Chondrocyte (in vitro differentiated cells): ENCODE results near the gene STK32C. TPM values are rescaled to one million over a fixed set of nuclear protein-coding genes. Genes with fewer than 3 reads are reported as not detected.

Experiments
- DNase-seq: peaks from one replicate; pipeline ENCODE4 v3.0.0; 2021; ENCODE audit warnings: mixed read lengths, low spot score
- H3K27ac Mint-ChIP-seq: one replicate; pipeline ENCODE4 v1.8.0; 2021; ENCODE audit warnings: mild to moderate bottlenecking, moderate library complexity, mixed read lengths; ENCODE audit not compliant: unreplicated experiment
- H3K27me3 Mint-ChIP-seq: 2 replicates; pipeline ENCODE4 v1.8.0; 2021; ENCODE audit warnings: low read depth, mixed read lengths
- H3K36me3 Mint-ChIP-seq: 2 replicates; pipeline ENCODE4 v1.8.0; 2021; ENCODE audit warnings: low read depth, mixed read lengths
- H3K4me1 Mint-ChIP-seq: 2 replicates; pipeline ENCODE4 v1.8.0; 2021; ENCODE audit warnings: low read depth, mild to moderate bottlenecking, mixed read lengths
- H3K4me3 Mint-ChIP-seq: one replicate; pipeline ENCODE4 v1.8.0; 2021; ENCODE audit warnings: mild to moderate bottlenecking, moderate library complexity, mixed read lengths; ENCODE audit not compliant: unreplicated experiment
- H3K9me3 Mint-ChIP-seq: 2 replicates; pipeline ENCODE4 v1.8.0; 2021; ENCODE audit warnings: low read depth, mixed read lengths
- CTCF ChIP-seq: fragments of 200-600 bp; sonication (generic); IDR thresholded peaks from 2 replicates; pipeline ENCODE4 v1.5.0; 2021; ENCODE audit warnings: antibody characterized with exemption, mild to moderate bottlenecking, moderate library complexity
- total RNA-seq: library from RNA; stranded (reverse); gene quantifications from 3 replicates; pipeline ENCODE4 v1.2.1, GENCODE V29; 2021

STK32C gene
- total RNA-seq, 1 donor from 2014 or later: 17.9 TPM

GRCh38 chr10:132196178-132197113 lies 111.3 kb downstream of the STK32C start:
- H3K36me3 Mint-ChIP-seq: peaks cover 8% of the 10 kb centered on the region
- H3K27me3 Mint-ChIP-seq: no peaks in the 10 kb centered on the region
- no peaks in the 10 kb centered on the region for H3K9me3 Mint-ChIP-seq
- H3K4me3 Mint-ChIP-seq: no peak overlapping the region
- H3K27ac Mint-ChIP-seq: no peak overlapping the region
- DNase-seq: peak; percentile 81
- peaks cover 3% of the 10 kb centered on the region for H3K4me1 Mint-ChIP-seq
- TF ChIP-seq CTCF: no peak

- Mint-ChIP-seq H3K9me3 (no peaks in the 10 kb centered on the region), H3K27me3 (no peaks in the 10 kb centered on the region), H3K4me1 (peaks cover 3% of the 10 kb centered on the region), H3K4me3 (no peak overlapping the region), H3K36me3 (peaks cover 13% of the 10 kb centered on the region), H3K27ac (no peak overlapping the region)
- TF ChIP-seq CTCF: no peak
- peak; percentile 75 for DNase-seq
Measured at GRCh38 chr10:132195366-132196075, 112.2 kb downstream of the STK32C start.

GRCh38 chr10:132194726-132195125 lies 113.0 kb downstream of the STK32C start:
- Mint-ChIP-seq H3K27me3 (no peaks in the 10 kb centered on the region), H3K9me3 (no peaks in the 10 kb centered on the region), H3K36me3 (peaks cover 13% of the 10 kb centered on the region), H3K27ac (no peak overlapping the region), H3K4me3 (no peak overlapping the region), H3K4me1 (peaks cover 3% of the 10 kb centered on the region)
- DNase-seq: peak; percentile 87
- TF ChIP-seq CTCF: no peak

DNA sequence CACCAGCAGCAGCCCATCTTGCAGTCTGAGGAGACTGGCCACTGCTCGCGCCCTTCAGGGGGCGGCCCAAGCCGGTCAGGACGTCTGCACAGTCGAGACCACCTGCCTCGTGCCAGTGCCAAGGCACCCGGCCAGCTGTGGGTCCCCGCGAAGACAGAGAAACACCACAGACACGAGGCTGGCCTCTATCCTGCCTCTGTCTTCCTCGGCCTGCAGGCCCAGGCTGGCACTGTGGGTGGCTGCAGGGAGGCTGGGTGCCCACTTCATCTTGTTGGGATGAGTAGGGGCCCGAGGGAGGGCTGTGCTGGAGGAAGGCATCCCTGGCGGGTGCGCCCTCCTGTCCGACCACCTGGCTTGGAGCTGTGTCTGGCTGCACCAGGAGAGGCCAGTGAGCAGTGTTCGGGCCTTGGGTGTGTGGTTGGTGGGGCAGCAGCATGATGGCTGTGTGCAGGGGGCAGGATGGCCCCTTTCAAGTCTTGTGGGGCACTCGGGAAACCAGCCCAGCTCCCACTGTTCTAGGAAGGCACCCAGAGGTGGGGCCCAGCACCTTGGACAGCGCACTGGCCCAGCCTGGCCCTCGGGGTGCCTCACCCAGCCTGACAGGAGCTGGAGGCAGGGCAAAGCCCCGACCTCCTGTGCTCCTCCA lies 113.7 kb downstream of the STK32C start:
- Mint-ChIP-seq H3K27me3 (no peaks in the 10 kb centered on the region), H3K9me3 (no peaks in the 10 kb centered on the region)

More for the DNA sequence above, 113.7 kb downstream of the STK32C start:
- peaks cover 3% of the 10 kb centered on the region for H3K4me1 Mint-ChIP-seq
- no peak overlapping the region for H3K27ac Mint-ChIP-seq
- peak; percentile 85 for DNase-seq
- no peak for TF ChIP-seq CTCF
- no peak overlapping the region for H3K4me3 Mint-ChIP-seq
- peaks cover 13% of the 10 kb centered on the region for H3K36me3 Mint-ChIP-seq
